Measurements from ENCODE around the gene DBN1. TPM values are rescaled to one million over a fixed set of nuclear protein-coding genes. Genes with fewer than 3 reads are reported as not detected.
A peak's percentile ranks its signal among the peaks of the same experiment; 100 is the strongest.

Gene DBN1
- total and polyA plus RNA-seq, 9 of the 15 experiments (the other 6 are each of a cell fraction or from before 2014, with no cell fraction given) = 0.25 to 87.2 (median 27.9) TPM

DNA sequence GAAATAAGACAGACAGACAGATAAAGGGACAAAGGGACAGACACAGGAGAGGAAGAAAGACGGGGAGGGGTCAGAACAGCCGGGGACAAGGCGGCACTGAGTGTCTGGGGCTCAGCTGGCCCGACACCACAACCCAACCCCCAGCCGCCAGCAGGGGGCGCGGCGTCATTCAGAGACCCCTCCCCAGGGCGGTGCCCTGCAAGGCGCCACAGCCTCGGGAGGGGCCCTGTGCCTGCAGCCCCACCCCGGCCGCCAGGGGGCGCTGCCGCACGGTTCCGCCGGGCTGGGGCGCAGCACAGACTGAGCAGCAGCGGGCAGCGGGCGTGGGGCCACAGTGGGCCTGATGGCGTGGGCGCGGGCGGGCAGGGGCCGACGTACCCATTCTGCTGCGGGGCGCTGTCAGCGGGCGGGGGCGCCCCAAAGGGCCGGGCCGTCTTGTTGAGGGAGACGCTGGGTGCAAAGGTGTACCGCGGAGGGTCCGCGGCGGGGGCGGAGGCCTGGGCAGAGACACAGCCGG, 18.1 kb upstream of the DBN1 start (continued):
- TF ChIP-seq, protein P1, sequence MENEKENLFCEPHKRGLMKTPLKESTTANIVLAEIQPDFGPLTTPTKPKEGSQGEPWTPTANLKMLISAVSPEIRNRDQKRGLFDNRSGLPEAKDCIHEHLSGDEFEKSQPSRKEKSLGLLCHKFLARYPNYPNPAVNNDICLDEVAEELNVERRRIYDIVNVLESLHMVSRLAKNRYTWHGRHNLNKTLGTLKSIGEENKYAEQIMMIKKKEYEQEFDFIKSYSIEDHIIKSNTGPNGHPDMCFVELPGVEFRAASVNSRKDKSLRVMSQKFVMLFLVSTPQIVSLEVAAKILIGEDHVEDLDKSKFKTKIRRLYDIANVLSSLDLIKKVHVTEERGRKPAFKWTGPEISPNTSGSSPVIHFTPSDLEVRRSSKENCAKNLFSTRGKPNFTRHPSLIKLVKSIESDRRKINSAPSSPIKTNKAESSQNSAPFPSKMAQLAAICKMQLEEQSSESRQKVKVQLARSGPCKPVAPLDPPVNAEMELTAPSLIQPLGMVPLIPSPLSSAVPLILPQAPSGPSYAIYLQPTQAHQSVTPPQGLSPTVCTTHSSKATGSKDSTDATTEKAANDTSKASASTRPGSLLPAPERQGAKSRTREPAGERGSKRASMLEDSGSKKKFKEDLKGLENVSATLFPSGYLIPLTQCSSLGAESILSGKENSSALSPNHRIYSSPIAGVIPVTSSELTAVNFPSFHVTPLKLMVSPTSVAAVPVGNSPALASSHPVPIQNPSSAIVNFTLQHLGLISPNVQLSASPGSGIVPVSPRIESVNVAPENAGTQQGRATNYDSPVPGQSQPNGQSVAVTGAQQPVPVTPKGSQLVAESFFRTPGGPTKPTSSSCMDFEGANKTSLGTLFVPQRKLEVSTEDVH (IDR thresholded peaks at IDR 0.05; ENCODE audit: low read depth, partially characterized antibody) = peak; percentile 40
- TF ChIP-seq SRF (CRISPR knock-in tag; IDR thresholded peaks at IDR 0.05) (peak in 1 of 2 experiments; percentile 85; a peak in 3 of 4 replicates), SAFB (IDR thresholded peaks at IDR 0.05; ENCODE audit: borderline replicate concordance, low read depth, low read length) (peak; percentile 72; the same call in 1 of the 2 replicates), MTA3 (IDR thresholded peaks at IDR 0.05; ENCODE audit: borderline replicate concordance) (peak; percentile 84), ERF (CRISPR knock-in tag; IDR thresholded peaks at IDR 0.05) (peak; percentile 90), TSC22D4 (tag; IDR thresholded peaks at IDR 0.05) (no peak), RBM17 (IDR thresholded peaks at IDR 0.05; ENCODE audit: borderline replicate concordance, low read depth, low read length) (no peak), SP1 (CRISPR knock-in tag; IDR thresholded peaks at IDR 0.05) (peak; percentile 72; the same call in 1 of the 2 replicates), TFAM (CRISPR knock-in tag; conservative IDR thresholded peaks at IDR 0.05) (no peak), ZBTB9 (CRISPR knock-in tag; IDR thresholded peaks at IDR 0.05) (peak; percentile 67; the same call in 1 of the 2 replicates), HDAC6 (IDR thresholded peaks at IDR 0.05; ENCODE audit: low read depth, low read length) (no peak), MYBL2 (IDR thresholded peaks at IDR 0.05; ENCODE audit: low read depth) (no peak), MYBL2 (CRISPR knock-in tag; IDR thresholded peaks at IDR 0.05; ENCODE audit: borderline replicate concordance) (no peak), ZNF717 (CRISPR knock-in tag; IDR thresholded peaks at IDR 0.05) (no peak), RBM15 (IDR thresholded peaks at IDR 0.05; ENCODE audit: insufficient read depth, low read length) (0 out of 2 replicates have a peak, but pooled peaks have one; percentile 63), ZNF133 (CRISPR knock-in tag; IDR thresholded peaks at IDR 0.05) (no peak), EGR1 (conservative IDR thresholded peaks at IDR 0.05) (peak; percentile 55; the same call in 1 of the 2 replicates), ZNF778 (CRISPR knock-in tag; IDR thresholded peaks at IDR 0.05) (no peak), XRCC5 (IDR thresholded peaks at IDR 0.05; ENCODE audit: low read depth, low read length) (peak; percentile 95), DNMT1 (IDR thresholded peaks at IDR 0.05) (no peak), ID3 (CRISPR knock-in tag; IDR thresholded peaks at IDR 0.05) (no peak), ID3 (tag; IDR thresholded peaks at IDR 0.05) (peak; percentile 60; the same call in 1 of the 2 replicates), ELF1 (tag; IDR thresholded peaks at IDR 0.05) (no peak), ELF2 (CRISPR knock-in tag; IDR thresholded peaks at IDR 0.05) (no peak)
- TF ChIP-seq, protein P2, sequence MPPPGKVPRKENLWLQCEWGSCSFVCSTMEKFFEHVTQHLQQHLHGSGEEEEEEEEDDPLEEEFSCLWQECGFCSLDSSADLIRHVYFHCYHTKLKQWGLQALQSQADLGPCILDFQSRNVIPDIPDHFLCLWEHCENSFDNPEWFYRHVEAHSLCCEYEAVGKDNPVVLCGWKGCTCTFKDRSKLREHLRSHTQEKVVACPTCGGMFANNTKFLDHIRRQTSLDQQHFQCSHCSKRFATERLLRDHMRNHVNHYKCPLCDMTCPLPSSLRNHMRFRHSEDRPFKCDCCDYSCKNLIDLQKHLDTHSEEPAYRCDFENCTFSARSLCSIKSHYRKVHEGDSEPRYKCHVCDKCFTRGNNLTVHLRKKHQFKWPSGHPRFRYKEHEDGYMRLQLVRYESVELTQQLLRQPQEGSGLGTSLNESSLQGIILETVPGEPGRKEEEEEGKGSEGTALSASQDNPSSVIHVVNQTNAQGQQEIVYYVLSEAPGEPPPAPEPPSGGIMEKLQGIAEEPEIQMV (tag; conservative IDR thresholded peaks at IDR 0.05; ENCODE audit: low read depth) = no peak

All from K562 (cell line).